D341Med (cell line): ENCODE data around the gene SORCS2.

ENCODE experiments used
- DNase-seq: peaks from one replicate; pipeline ENCODE4 v3.0.0; 2012; ENCODE audit warnings: low spot score

SORCS2 gene

GRCh38 chr4:7750972-7751371 is 558.6 kb downstream of the SORCS2 start:
- no peak for DNase-seq

- no peak for DNase-seq
These were observed 560.3 kb downstream of the SORCS2 start for GRCh38 chr4:7752649-7753048.

GRCh38 chr4:7753271-7753670 is 560.9 kb downstream of the SORCS2 start:
- DNase-seq = no peak

- DNase-seq = no peak
These were observed 561.7 kb downstream of the SORCS2 start for GRCh38 chr4:7753931-7754465.

- no peak for DNase-seq
These were observed 562.4 kb downstream of the SORCS2 start for GRCh38 chr4:7754565-7755262.

GRCh38 chr4:7755561-7755960 is 563.2 kb downstream of the SORCS2 start:
- DNase-seq = no peak

- DNase-seq = no peak
These were observed 563.7 kb downstream of the SORCS2 start for GRCh38 chr4:7756071-7756470.

GRCh38 chr4:7756561-7757355 is 564.4 kb downstream of the SORCS2 start:
- no peak for DNase-seq

GRCh38 chr4:7757501-7758471 is 565.4 kb downstream of the SORCS2 start:
- DNase-seq = no peak

GRCh38 chr4:7758476-7758875 is 566.1 kb downstream of the SORCS2 start:
- no peak for DNase-seq

- DNase-seq = no peak
These were observed 566.9 kb downstream of the SORCS2 start for GRCh38 chr4:7759216-7759615.

- no peak for DNase-seq
These were observed 567.3 kb downstream of the SORCS2 start for GRCh38 chr4:7759635-7760034.

GRCh38 chr4:7760228-7760627 is 567.9 kb downstream of the SORCS2 start:
- DNase-seq = no peak

- DNase-seq = no peak
These were observed 568.4 kb downstream of the SORCS2 start for GRCh38 chr4:7760706-7761105.

- DNase-seq = no peak
These were observed 569.0 kb downstream of the SORCS2 start for GRCh38 chr4:7761312-7761711.

- peak; percentile 89 for DNase-seq
These were observed 569.4 kb downstream of the SORCS2 start for GRCh38 chr4:7761720-7762119.

GRCh38 chr4:7762376-7763030 is 570.2 kb downstream of the SORCS2 start:
- no peak for DNase-seq

GRCh38 chr4:7763106-7763505 is 570.8 kb downstream of the SORCS2 start:
- DNase-seq = no peak

- DNase-seq = no peak
These were observed 571.5 kb downstream of the SORCS2 start for GRCh38 chr4:7763788-7764187.

GRCh38 chr4:7764466-7764865 is 572.1 kb downstream of the SORCS2 start:
- DNase-seq = no peak

GRCh38 chr4:7765666-7766065 is 573.3 kb downstream of the SORCS2 start:
- no peak for DNase-seq

GRCh38 chr4:7766086-7766485 is 573.7 kb downstream of the SORCS2 start:
- no peak for DNase-seq
